ENCODE results near the gene SLC2A11. TPM values are rescaled to one million over a fixed set of nuclear protein-coding genes. Genes with fewer than 3 reads are reported as not detected.

SLC2A11 gene
- total and polyA plus RNA-seq, 2 donors (not counting 1 experiment from before 2014, with no cell fraction given), result 3.9 to 14.9 TPM

- DNase-seq (ENCODE audit: low read depth in 2 of 2), result no peak
- H4K20me1 ChIP-seq (ENCODE audit: control insufficient read depth, extremely low read depth, insufficient read depth, low read length), result no peaks in the 10 kb centered on the region
- H3K4me3 ChIP-seq (replicated peaks in 1 of 4; ENCODE audit: control extremely low read depth in 1 of 4, insufficient read depth in 1 of 4, low read depth in 3 of 4, low read length in 4 of 4), result no peak overlapping the region
- H3K27ac ChIP-seq (ENCODE audit: insufficient read depth, low read length), result no peak overlapping the region
- H3K36me3 ChIP-seq (ENCODE audit: control insufficient read depth, insufficient read depth, low read length), result peaks cover 20% of the 10 kb centered on the region
- no peak overlapping the region for H2AFZ ChIP-seq (ENCODE audit: low read length)
- H3K4me1 ChIP-seq (ENCODE audit: control insufficient read depth, extremely low read depth, insufficient read depth, low read length), result no peaks in the 10 kb centered on the region
- no peaks in the 10 kb centered on the region for H3K27me3 ChIP-seq (ENCODE audit: control insufficient read depth, insufficient read depth, low read length)
- no peak for TF ChIP-seq EZH2 (IDR thresholded peaks at IDR 0.05; ENCODE audit: low read length, missing control alignments)
- TF ChIP-seq, protein P1, sequence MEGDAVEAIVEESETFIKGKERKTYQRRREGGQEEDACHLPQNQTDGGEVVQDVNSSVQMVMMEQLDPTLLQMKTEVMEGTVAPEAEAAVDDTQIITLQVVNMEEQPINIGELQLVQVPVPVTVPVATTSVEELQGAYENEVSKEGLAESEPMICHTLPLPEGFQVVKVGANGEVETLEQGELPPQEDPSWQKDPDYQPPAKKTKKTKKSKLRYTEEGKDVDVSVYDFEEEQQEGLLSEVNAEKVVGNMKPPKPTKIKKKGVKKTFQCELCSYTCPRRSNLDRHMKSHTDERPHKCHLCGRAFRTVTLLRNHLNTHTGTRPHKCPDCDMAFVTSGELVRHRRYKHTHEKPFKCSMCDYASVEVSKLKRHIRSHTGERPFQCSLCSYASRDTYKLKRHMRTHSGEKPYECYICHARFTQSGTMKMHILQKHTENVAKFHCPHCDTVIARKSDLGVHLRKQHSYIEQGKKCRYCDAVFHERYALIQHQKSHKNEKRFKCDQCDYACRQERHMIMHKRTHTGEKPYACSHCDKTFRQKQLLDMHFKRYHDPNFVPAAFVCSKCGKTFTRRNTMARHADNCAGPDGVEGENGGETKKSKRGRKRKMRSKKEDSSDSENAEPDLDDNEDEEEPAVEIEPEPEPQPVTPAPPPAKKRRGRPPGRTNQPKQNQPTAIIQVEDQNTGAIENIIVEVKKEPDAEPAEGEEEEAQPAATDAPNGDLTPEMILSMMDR (conservative IDR thresholded peaks at IDR 0.05 in 1 of 2, IDR thresholded peaks at IDR 0.05 in 1 of 2; ENCODE audit: low read depth in 1 of 2, low read length in 2 of 2), result no peak
- H3K9me3 ChIP-seq (ENCODE audit: control insufficient read depth, insufficient read depth, low read depth, low read length), result no peaks in the 10 kb centered on the region
- no peaks in the 10 kb centered on the region for H3K79me2 ChIP-seq (ENCODE audit: control insufficient read depth, insufficient read depth, low read length)
- H3K9ac ChIP-seq (ENCODE audit: insufficient read depth, low read length), result no peak overlapping the region
- H3K4me2 ChIP-seq (ENCODE audit: extremely low read depth, insufficient read depth, low read length), result no peak overlapping the region
These were observed 39.1 kb upstream of the SLC2A11 start for GRCh38 chr22:23818541-23818940.

- Histone ChIP-seq H3K4me1 (ENCODE audit: control insufficient read depth, extremely low read depth, insufficient read depth, low read length) (no peaks in the 10 kb centered on the region), H3K36me3 (ENCODE audit: control insufficient read depth, insufficient read depth, low read length) (peaks cover 32% of the 10 kb centered on the region), H3K27ac (ENCODE audit: insufficient read depth, low read length) (no peak overlapping the region), H3K4me2 (ENCODE audit: extremely low read depth, insufficient read depth, low read length) (no peak overlapping the region), H3K9me3 (ENCODE audit: control insufficient read depth, insufficient read depth, low read depth, low read length) (no peaks in the 10 kb centered on the region), H3K4me3 (replicated peaks in 1 of 4; ENCODE audit: control extremely low read depth in 1 of 4, insufficient read depth in 1 of 4, low read depth in 3 of 4, low read length in 4 of 4) (no peak overlapping the region), H3K9ac (ENCODE audit: insufficient read depth, low read length) (no peak overlapping the region), H3K79me2 (ENCODE audit: control insufficient read depth, insufficient read depth, low read length) (no peaks in the 10 kb centered on the region), H2AFZ (ENCODE audit: low read length) (no peak overlapping the region), H3K27me3 (ENCODE audit: control insufficient read depth, insufficient read depth, low read length) (no peaks in the 10 kb centered on the region), H4K20me1 (ENCODE audit: control insufficient read depth, extremely low read depth, insufficient read depth, low read length) (no peaks in the 10 kb centered on the region)
- TF ChIP-seq, protein P1 (conservative IDR thresholded peaks at IDR 0.05 in 1 of 2, IDR thresholded peaks at IDR 0.05 in 1 of 2; ENCODE audit: low read depth in 1 of 2, low read length in 2 of 2), result no peak
- no peak for TF ChIP-seq EZH2 (IDR thresholded peaks at IDR 0.05; ENCODE audit: low read length, missing control alignments)
- no peak for DNase-seq (ENCODE audit: low read depth in 2 of 2)
These were observed 36.9 kb upstream of the SLC2A11 start for GRCh38 chr22:23820748-23821211.

DNA sequence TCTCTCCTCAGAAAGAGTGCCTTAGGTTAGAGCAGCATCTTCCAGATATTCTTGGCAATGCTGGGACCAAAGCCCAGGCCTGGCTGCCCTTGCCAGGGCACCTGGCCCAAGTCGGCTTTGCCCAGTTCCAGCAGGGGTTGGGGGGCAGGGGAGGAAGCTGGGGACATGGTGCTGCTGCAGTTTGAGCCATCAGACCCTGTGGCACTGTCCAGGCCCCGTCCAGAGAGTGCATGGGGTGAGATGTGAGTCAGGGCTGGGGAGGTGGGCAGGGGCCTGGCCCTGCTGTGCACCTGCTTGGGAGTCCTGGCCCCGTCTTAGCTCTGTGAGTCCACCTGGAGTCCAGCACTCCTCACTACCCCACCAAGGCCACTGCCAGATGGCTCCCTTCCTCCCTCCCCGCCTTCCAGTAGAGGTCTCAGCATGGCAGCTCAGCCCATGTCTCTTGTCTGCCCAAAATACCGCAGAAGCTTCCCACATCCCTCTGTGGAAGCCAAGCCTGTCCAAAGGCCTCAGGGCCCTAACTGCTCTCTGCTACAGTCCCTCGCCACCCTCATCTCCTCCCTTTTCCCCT lies 35.5 kb upstream of the SLC2A11 start:
- no peak overlapping the region for H2AFZ ChIP-seq (ENCODE audit: low read length)
- H3K79me2 ChIP-seq (ENCODE audit: control insufficient read depth, insufficient read depth, low read length), result no peaks in the 10 kb centered on the region
- H4K20me1 ChIP-seq (ENCODE audit: control insufficient read depth, extremely low read depth, insufficient read depth, low read length), result no peaks in the 10 kb centered on the region
- H3K9me3 ChIP-seq (ENCODE audit: control insufficient read depth, insufficient read depth, low read depth, low read length), result no peaks in the 10 kb centered on the region
- H3K9ac ChIP-seq (ENCODE audit: insufficient read depth, low read length), result no peak overlapping the region
- DNase-seq (ENCODE audit: low read depth in 2 of 2), result no peak
- H3K36me3 ChIP-seq (ENCODE audit: control insufficient read depth, insufficient read depth, low read length), result peaks cover 25% of the 10 kb centered on the region
- no peak overlapping the region for H3K4me3 ChIP-seq (replicated peaks in 1 of 4; ENCODE audit: control extremely low read depth in 1 of 4, insufficient read depth in 1 of 4, low read depth in 3 of 4, low read length in 4 of 4)
- no peak overlapping the region for H3K4me2 ChIP-seq (ENCODE audit: extremely low read depth, insufficient read depth, low read length)
- no peak overlapping the region for H3K27ac ChIP-seq (ENCODE audit: insufficient read depth, low read length)
- no peak for TF ChIP-seq EZH2 (IDR thresholded peaks at IDR 0.05; ENCODE audit: low read length, missing control alignments)
- TF ChIP-seq, protein P1 (conservative IDR thresholded peaks at IDR 0.05 in 1 of 2, IDR thresholded peaks at IDR 0.05 in 1 of 2; ENCODE audit: low read depth in 1 of 2, low read length in 2 of 2), result no peak
- peaks cover 4% of the 10 kb centered on the region for H3K4me1 ChIP-seq (ENCODE audit: control insufficient read depth, extremely low read depth, insufficient read depth, low read length)
- H3K27me3 ChIP-seq (ENCODE audit: control insufficient read depth, insufficient read depth, low read length), result no peaks in the 10 kb centered on the region
